GM12892 (cell line): ENCODE results near the gene AFF3.

ENCODE experiments used
- POLR2A ChIP-seq: IDR thresholded peaks from 2 replicates; pipeline ENCODE4 v1.6.1; 2011; ENCODE audit warnings: low read depth, low read length, control low read depth
- POLR2AphosphoS5 ChIP-seq: IDR thresholded peaks from 2 replicates; pipeline ENCODE4 v1.6.1; 2011; ENCODE audit warnings: low read depth, low read length, control low read depth
- TAF1 ChIP-seq: IDR thresholded peaks from 2 replicates; pipeline ENCODE4 v1.6.1; 2011; ENCODE audit warnings: low read depth, mild to moderate bottlenecking, control low read depth, low read length, borderline replicate concordance

DNA sequence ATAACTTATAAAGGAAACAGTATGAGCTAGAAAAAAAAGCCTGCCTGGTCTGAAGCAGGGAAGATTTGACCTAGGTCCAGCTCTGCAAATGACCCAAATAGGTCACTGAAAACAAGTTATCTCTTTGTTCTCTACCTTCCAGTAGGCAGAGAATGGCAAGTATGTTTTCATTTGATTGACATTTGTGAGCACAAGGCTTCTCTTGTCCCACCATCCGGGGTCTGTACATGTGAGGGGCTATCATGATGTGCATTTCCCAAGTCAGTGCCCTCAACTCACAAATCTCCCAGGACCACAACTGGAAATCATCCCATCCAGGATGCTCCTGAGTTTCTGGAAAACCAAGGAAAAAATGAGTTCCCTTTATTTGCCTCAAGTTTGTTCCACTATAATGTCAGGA is 309.5 kb downstream of the AFF3 start:
- TF ChIP-seq POLR2A = no peak
- no peak for TF ChIP-seq POLR2AphosphoS5
- no peak for TF ChIP-seq TAF1
